ENCODE results near the gene HOOK2. TPM values are rescaled to one million over a fixed set of nuclear protein-coding genes. Genes with fewer than 3 reads are reported as not detected.

HOOK2 gene
- total and polyA plus RNA-seq, 9 of the 15 experiments (the other 6 are each of a cell fraction or from before 2014, with no cell fraction given): 1.3 to 17.2 (median 9.9) TPM

DNA sequence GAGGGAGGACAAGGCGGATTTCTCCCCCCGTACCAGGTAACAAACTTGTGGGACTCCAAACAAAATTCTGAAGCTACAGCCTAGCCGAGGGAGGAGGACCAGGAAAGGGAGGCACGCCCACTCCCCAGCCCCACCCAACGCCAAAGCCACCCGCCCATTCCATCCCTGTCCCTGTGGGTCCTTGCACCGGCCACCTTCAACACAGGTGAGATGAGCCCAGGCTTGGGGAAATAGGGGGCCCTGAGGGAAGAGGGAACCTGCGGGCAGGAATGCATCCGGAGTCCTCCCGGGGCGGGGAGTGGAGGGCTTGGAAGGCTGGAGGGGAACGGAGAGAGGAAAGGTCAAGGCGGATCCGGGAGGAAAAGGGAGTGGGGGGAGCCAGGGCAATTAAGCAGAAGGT lies 23.7 kb downstream of the HOOK2 start, which contains the start of gene BEST2 (continued):
- TF ChIP-seq SMAD2 (IDR thresholded peaks at IDR 0.05; ENCODE audit: low read depth, low read length): no peak
- TF ChIP-seq ZNF197 (CRISPR knock-in tag; IDR thresholded peaks at IDR 0.05; ENCODE audit: low read depth): no peak

- no peak for DNase-seq (ENCODE audit: extremely low read depth in 1 of 4, low spot score in 3 of 4)
- no peak for ATAC-seq
- Histone ChIP-seq H3K79me2 (ENCODE audit: control insufficient read depth, insufficient read depth, low read length) (no peaks in the 10 kb centered on the region), H3K27me3 (ENCODE audit: control insufficient read depth in 2 of 2, insufficient read depth in 2 of 2, low read length in 2 of 2) (peaks cover 20 to 36% of the 10 kb centered on the region in 2 experiments; a peak in 3 of 5 replicates), H3K4me3 (no peak overlapping the region), H3K9me3 (replicated peaks; ENCODE audit: control insufficient read depth, insufficient read depth, low read depth, low read length) (peaks cover 9% of the 10 kb centered on the region), H3K36me3 (ENCODE audit: control insufficient read depth, insufficient read depth, low read length) (peaks cover 22% of the 10 kb centered on the region; the same call in 2 of the 3 replicates), H3K9ac (ENCODE audit: insufficient read depth in 1 of 2, low read depth in 2 of 2, low read length in 2 of 2) (no peak overlapping the region; a peak in 1 of 4 replicates), H3K9me1 (ENCODE audit: control insufficient read depth, insufficient read depth, low read length) (no peaks in the 10 kb centered on the region), H3K4me1 (replicated peaks in 1 of 2; ENCODE audit: control insufficient read depth in 2 of 2, insufficient read depth in 2 of 2, low read length in 2 of 2) (peaks cover 0 to 26% of the 10 kb centered on the region in 2 experiments; a peak in 3 of 5 replicates), H4K20me1 (replicated peaks; ENCODE audit: control insufficient read depth, insufficient read depth, low read length) (no peaks in the 10 kb centered on the region), H3K4me2 (ENCODE audit: insufficient read depth, low read length) (no peak overlapping the region), H2AFZ (ENCODE audit: low read depth, low read length) (no peak overlapping the region), H3K27ac (ENCODE audit: extremely low read depth, low read depth, low read length) (no peak overlapping the region)
- POLR2A ChIA-PET: interaction anchor here (1.0 to 1.9 kb wide), 2 partner anchors 15 to 42 kb away, joined by 4 to 5 read pairs; no protein-coding TSS in a partner anchor
- intact Hi-C loops (cut with micrococcal nuclease) (no loop called here), in situ Hi-C loops (cut with MboI) (no loop called here)
- BruUV-seq (replicated peaks): no TSS peak
- TF ChIP-seq SMAD4 (CRISPR knock-in tag; conservative IDR thresholded peaks at IDR 0.05): no peak
- CTCF ChIA-PET (ENCODE audit: low intra/inter-chr PET ratio): interaction anchor here (0.6 kb wide), 1 partner anchor 93 kb away, joined by 3 read pairs; no protein-coding TSS in a partner anchor
- WGBS (ENCODE audit: insufficient coverage, low coverage, missing lambda C conversion rate): 7% methylated on average over 9 of the region's 9 CpGs
- FAIRE-seq: peak; percentile 40
These were observed 24.5 kb downstream of the HOOK2 start for GRCh38 chr19:12750851-12751250.
